GM21526 (cell line): ENCODE data around the gene CDH2.

Experiments
- ATAC-seq: cut with Tn5 transposase; IDR thresholded peaks from one replicate; pipeline ENCODE4 v1.9.1; 2021; ENCODE audit warnings: moderate library complexity; ENCODE audit not compliant: unreplicated experiment, low FRiP score

CDH2 gene

GRCh38 chr18:28004606-28005005 lies 172.3 kb downstream of the CDH2 start:
- no peak for ATAC-seq

- no peak for ATAC-seq
Observed at GRCh38 chr18:28003451-28003850, 173.5 kb downstream of the CDH2 start.

- ATAC-seq = no peak
Observed at GRCh38 chr18:28002841-28003240, 174.1 kb downstream of the CDH2 start.

GRCh38 chr18:27996801-27997272 lies 180.1 kb downstream of the CDH2 start:
- no peak for ATAC-seq

GRCh38 chr18:27995770-27996502 lies 181.0 kb downstream of the CDH2 start:
- no peak for ATAC-seq

GRCh38 chr18:27994571-27994970 lies 182.4 kb downstream of the CDH2 start:
- no peak for ATAC-seq

GRCh38 chr18:27991391-27991790 lies 185.5 kb downstream of the CDH2 start:
- ATAC-seq = no peak

GRCh38 chr18:27985832-27986231 lies 191.1 kb downstream of the CDH2 start:
- no peak for ATAC-seq

GRCh38 chr18:27983780-27984179 lies 193.2 kb downstream of the CDH2 start:
- no peak for ATAC-seq

- ATAC-seq = no peak
Observed at GRCh38 chr18:27976806-27977408, 200.0 kb downstream of the CDH2 start.

- ATAC-seq = no peak
Observed at GRCh38 chr18:27970321-27970720, 206.6 kb downstream of the CDH2 start.

GRCh38 chr18:27969206-27969605 lies 207.7 kb downstream of the CDH2 start:
- ATAC-seq = no peak

- no peak for ATAC-seq
Observed at GRCh38 chr18:27967913-27968824, 208.8 kb downstream of the CDH2 start.

GRCh38 chr18:27966881-27967280 lies 210.0 kb downstream of the CDH2 start:
- no peak for ATAC-seq

- ATAC-seq = no peak
Observed at GRCh38 chr18:27964811-27965210, 212.1 kb downstream of the CDH2 start.

GRCh38 chr18:27959101-27959500 lies 217.8 kb downstream of the CDH2 start:
- no peak for ATAC-seq

GRCh38 chr18:27956001-27956640 lies 220.8 kb downstream of the CDH2 start:
- ATAC-seq = no peak

- ATAC-seq = no peak
Observed at GRCh38 chr18:27954226-27954625, 222.7 kb downstream of the CDH2 start.

- ATAC-seq = no peak
Observed at GRCh38 chr18:27952741-27953140, 224.2 kb downstream of the CDH2 start.

- ATAC-seq = no peak
Observed at GRCh38 chr18:27950648-27951228, 226.2 kb downstream of the CDH2 start.
